GM12874 (cell line): Measurements from ENCODE around the gene PRSS27.

ENCODE experiments used
- TF ChIP-seq, protein P1 (sequence below): IDR thresholded peaks from 2 replicates; pipeline ENCODE4 v1.5.1; 2011; ENCODE audit warnings: low read depth, mild to moderate bottlenecking, control low read depth, low read length, moderate library complexity; ENCODE audit not compliant: insufficient read depth

PRSS27 gene

DNA sequence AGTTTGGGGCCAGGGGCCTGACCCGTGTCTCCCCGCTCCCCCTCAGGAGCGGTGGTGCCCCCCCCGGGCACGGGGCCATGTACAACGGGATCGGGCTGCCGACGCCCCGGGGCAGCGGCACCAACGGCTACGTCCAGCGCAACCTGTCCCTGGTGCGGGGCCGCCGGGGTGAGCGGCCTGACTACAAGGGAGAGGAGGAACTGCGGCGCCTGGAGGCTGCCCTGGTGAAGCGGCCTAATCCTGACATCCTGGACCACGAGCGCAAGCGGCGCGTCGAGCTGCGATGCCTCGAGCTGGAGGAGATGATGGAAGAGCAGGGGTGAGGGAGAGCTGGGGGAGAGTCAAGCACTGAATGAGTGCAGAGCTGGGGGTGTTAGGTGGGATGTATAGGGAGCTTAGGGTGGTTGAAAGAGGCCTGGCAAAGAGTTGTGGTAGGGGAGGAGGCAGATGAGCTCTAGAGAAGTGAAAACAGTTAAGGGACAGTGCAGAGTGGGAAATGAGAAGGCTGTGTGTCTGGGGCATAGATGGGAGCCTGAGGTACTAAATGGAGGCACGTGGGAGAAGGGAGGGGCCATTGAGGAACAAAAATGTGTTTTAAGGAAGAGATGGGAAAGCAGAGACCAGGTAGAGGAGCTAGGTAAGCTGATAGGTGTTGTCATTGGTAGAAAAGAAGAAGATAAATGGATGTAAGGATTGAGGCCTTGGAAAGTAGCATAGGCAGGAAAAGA lies 36.4 kb upstream of the PRSS27 start:
- TF ChIP-seq, protein P1, sequence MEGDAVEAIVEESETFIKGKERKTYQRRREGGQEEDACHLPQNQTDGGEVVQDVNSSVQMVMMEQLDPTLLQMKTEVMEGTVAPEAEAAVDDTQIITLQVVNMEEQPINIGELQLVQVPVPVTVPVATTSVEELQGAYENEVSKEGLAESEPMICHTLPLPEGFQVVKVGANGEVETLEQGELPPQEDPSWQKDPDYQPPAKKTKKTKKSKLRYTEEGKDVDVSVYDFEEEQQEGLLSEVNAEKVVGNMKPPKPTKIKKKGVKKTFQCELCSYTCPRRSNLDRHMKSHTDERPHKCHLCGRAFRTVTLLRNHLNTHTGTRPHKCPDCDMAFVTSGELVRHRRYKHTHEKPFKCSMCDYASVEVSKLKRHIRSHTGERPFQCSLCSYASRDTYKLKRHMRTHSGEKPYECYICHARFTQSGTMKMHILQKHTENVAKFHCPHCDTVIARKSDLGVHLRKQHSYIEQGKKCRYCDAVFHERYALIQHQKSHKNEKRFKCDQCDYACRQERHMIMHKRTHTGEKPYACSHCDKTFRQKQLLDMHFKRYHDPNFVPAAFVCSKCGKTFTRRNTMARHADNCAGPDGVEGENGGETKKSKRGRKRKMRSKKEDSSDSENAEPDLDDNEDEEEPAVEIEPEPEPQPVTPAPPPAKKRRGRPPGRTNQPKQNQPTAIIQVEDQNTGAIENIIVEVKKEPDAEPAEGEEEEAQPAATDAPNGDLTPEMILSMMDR: no peak

DNA sequence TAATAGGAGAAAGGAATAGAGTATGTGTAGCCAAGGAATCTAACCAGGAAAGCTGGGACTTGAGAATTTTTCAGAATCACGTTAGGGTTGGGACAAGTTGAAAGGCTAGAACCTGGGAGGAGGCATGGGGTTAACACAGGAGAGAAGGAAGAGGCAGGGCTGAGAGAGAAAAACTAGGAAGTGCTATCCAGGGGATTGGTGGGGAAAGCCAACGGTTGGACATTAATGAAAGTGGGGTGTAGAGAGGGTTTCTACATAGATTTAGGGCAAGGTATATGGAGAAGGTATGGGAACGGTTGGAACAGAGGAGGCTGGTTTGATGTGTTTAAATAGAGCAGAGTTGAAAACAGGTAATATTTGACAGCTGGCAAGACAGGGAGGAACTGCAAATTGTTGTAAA lies 35.1 kb upstream of the PRSS27 start:
- TF ChIP-seq, protein P1: no peak

DNA sequence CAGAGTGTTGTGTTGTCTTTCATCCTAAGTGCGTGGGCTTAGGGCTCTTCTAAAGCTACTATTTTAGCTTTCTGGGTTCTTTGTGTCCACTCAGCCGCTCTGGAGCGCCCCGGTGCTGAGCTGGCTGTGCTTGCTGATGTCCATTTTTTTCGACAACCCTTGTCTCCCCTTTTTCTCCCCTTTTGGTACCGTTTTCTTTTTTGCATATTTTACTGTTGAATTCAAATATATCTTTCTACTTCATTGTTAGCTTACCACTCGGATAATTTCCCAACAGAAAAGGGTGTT lies 33.7 kb upstream of the PRSS27 start:
- TF ChIP-seq, protein P1: no peak

DNA sequence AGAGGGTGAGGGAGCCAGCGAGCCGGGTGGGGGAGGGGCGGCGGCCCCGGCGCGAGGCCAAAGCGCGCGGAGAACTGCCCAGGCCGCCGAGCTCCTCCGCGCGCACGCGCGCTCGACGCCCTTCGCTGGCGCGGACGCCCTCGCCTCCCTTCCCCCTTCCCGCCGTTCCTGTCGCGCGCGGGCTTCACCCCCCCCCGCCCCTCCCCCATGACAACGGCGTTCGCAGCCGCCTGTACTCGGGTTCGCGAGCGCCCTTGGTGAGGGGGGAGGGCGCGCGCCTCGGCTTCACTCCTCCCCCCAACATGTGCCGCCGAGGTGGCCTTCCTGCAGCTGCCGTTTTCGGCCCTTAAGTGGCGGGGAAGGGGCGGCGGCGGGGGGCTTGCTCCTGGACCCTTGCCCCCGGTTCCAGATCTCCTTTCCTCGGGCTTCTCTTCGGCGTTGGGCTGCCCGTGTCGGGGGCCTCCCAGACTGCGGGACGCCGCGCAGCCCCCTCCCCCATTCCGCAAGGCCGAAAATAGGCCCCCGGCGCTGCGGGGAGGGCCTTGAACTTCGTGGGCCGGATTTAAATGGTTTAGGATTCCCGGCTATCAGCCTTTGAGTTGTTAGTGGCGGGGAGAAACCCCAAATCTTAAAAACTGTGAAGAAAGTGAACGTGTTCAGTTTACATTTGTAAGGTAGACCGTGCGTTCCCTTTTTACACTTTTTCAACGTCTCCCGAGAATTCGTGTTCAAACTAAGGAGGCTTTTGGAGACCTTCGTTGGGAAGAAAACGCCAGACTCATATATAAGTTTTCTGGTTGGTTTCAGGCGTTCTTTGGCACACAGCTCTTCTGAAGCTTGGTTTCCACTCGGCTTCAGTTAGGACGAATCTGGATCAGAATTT lies 33.1 kb upstream of the PRSS27 start:
- TF ChIP-seq, protein P1: no peak

DNA sequence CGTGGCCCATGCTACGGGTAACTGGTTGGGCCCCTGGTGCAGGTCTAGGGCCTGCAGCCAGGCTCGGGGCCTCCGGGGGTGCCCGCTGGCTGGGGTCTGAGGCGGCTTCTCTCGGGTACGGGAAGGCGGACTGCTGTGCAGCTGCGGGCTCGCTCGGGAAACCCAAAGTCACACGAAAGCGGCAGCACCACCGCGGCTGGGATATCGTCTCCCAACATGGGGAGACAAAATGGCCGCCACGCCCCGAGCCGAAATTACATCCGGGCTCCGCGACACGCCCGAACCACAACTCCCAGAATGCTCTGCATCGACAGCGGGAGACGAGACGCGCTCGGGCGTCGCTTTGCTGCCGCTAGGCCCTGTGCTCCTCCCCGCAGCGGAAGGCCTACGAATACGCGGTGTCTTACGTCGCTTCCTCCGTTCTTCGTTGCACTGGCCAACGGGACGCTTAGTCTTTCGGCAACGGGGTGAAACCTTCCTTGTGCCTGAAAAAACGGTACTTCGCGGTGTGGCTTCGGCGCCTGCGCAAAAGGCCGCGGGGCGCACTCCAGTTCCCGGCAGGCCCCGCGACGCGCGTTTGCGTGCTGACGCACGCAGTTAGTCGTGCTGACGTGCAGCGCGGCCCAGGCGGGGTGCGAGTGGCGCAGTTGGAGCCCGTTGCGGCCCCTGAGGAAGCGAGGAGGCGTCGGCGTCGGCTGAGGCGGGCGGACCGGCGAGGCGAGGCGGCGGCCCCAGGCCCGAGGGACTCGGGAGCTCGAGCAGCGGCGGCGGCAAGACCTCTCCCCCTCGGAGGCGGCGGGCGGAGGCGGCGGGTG lies 32.2 kb upstream of the PRSS27 start, which contains the start of gene SRRM2:
Gene SRRM2 (plus strand): TSS at position 604 of the 815 bp plus-strand sequence. CDS start 3,727 bp downstream, outside the sequence.
- TF ChIP-seq, protein P1: no peak

DNA sequence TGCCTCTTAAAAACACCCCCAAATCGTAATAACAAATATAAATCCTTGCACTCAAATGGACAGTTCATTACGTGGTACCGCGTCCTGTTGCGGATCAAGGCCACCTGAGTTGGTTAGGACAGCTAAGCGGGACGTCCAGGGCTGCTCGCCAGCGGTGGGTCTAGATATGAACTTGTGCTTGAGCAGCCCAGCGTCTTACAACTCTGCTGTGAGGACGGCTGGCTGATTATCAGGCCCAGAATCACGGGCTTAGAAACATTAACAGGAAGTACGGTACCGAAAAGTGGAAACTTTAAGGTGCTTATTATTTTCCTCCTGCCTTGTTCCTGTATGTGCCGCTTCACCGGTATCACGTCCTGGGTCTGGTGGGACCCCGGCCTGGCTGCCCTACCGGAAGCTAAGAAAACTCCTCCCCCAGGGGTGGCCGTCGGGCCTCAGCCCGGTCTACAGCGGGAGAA lies 31.6 kb upstream of the PRSS27 start:
- TF ChIP-seq, protein P1: no peak

DNA sequence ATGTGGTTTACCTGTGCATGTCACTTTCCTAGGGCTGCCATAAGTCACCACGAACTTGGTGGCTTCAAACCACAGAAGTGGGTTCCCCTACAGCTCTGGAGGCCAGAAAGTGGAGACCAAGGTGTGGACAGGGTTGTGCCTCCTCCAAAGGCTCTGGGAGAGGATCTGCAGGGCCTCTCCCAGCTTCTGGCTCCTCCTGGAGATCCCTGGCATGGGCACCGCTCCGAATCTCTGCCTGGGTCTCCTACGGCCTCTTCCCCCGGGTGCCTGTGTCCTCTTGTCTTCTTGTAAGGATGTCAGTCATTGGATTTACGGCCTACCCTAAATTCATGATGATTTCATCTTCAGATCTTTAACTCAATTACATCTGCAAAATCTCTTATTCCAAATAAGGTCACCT lies 29.9 kb upstream of the PRSS27 start:
- TF ChIP-seq, protein P1: no peak
